Measurements from ENCODE around the gene SLC20A1. TPM values are rescaled to one million over a fixed set of nuclear protein-coding genes. Genes with fewer than 3 reads are reported as not detected.

The SLC20A1 gene
- total RNA-seq, 1 experiment from 2014 or later = 32.8 TPM

GRCh38 chr2:112641701-112642100 lies 4.0 kb upstream of the SLC20A1 start:
- in situ Hi-C loops (cut with HindIII; ENCODE audit: low pct_unique_long_range_greater_than_20kb, low sequenced_read_pairs) = no loop called here

GRCh38 chr2:112642561-112642960 lies 3.2 kb upstream of the SLC20A1 start:
- in situ Hi-C loops (cut with HindIII; ENCODE audit: low pct_unique_long_range_greater_than_20kb, low sequenced_read_pairs) = no loop called here
- no peak for DNase-seq (ENCODE audit: low read depth, low spot score)

More at GRCh38 chr2:112641701-112642100, 4.0 kb upstream of the SLC20A1 start:
- no peak for DNase-seq (ENCODE audit: low read depth, low spot score)

DNA sequence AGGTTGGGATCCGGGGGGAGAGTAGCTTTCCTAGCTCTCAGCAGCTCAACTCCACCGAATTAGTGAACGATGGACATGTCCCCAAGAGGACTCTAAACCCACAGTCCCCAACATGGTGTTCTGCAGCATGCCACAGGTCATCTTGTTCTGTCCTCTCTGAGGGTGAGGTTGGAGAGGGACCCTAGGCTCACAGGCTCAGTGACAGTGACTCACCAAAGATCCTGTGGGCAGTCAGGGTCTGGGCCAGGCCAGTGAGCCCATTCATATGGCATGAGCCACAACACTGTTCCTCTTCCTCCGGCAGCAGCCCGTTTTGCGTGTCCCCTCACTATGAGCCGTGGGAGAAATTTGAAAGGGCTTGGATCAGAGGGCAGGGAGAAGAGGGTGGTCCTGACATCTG lies 2.8 kb upstream of the SLC20A1 start:
- no peak for DNase-seq (ENCODE audit: low read depth, low spot score)
- in situ Hi-C loops (cut with HindIII; ENCODE audit: low pct_unique_long_range_greater_than_20kb, low sequenced_read_pairs) = no loop called here

DNA sequence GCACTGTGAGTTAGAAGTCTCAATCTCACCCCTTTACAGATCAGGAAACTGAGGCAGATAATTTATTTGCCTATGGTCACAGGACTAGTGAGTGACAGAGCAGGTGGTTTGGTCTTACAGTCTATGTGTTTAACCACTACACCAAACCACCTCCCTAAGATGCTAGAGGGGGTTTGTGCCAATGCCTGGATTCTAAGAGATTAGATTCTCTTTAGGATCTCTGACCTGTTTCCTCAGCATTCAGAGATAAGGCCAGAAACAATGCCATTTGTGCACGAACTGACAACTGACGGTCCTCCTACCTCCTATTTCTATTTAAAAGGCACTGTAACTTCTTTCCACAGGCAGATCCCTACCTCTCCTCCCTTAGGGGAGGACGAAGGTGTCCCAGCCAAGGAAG lies 2.3 kb upstream of the SLC20A1 start:
- in situ Hi-C loops (cut with HindIII; ENCODE audit: low pct_unique_long_range_greater_than_20kb, low sequenced_read_pairs) = no loop called here
- no peak for DNase-seq (ENCODE audit: low read depth, low spot score)

GRCh38 chr2:112644155-112644932 lies 1.4 kb upstream of the SLC20A1 start:
- in situ Hi-C loops (cut with HindIII; ENCODE audit: low pct_unique_long_range_greater_than_20kb, low sequenced_read_pairs) = no loop called here
- DNase-seq (ENCODE audit: low read depth, low spot score) = no peak

DNA sequence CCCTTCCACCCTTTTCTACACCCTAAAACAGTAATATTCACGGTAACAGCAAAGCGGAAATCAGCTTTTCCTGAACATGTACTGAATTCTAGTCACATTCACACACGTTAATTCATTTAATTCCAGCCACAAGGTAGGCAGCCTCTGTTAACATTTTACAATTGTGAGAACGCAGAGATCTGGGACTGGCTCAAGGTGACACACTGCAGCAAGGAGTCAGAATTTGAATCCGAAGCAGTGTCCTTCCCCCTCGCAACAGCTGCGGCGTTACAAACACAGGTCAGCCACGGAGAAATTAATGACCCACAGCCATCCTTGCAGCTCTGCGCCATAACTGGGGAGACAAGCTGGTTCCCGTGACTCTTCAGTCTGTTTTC lies 818 bp upstream of the SLC20A1 start:
- DNase-seq (ENCODE audit: low read depth, low spot score) = no peak

GRCh38 chr2:112646102-112646719 lies 472 bp downstream of the SLC20A1 start:
- DNase-seq (ENCODE audit: low read depth, low spot score) = no peak
- in situ Hi-C loops (cut with HindIII; ENCODE audit: low pct_unique_long_range_greater_than_20kb, low sequenced_read_pairs) = no loop called here

More for the DNA sequence above, 818 bp upstream of the SLC20A1 start:
- in situ Hi-C loops (cut with HindIII; ENCODE audit: low pct_unique_long_range_greater_than_20kb, low sequenced_read_pairs) = no loop called here

DNA sequence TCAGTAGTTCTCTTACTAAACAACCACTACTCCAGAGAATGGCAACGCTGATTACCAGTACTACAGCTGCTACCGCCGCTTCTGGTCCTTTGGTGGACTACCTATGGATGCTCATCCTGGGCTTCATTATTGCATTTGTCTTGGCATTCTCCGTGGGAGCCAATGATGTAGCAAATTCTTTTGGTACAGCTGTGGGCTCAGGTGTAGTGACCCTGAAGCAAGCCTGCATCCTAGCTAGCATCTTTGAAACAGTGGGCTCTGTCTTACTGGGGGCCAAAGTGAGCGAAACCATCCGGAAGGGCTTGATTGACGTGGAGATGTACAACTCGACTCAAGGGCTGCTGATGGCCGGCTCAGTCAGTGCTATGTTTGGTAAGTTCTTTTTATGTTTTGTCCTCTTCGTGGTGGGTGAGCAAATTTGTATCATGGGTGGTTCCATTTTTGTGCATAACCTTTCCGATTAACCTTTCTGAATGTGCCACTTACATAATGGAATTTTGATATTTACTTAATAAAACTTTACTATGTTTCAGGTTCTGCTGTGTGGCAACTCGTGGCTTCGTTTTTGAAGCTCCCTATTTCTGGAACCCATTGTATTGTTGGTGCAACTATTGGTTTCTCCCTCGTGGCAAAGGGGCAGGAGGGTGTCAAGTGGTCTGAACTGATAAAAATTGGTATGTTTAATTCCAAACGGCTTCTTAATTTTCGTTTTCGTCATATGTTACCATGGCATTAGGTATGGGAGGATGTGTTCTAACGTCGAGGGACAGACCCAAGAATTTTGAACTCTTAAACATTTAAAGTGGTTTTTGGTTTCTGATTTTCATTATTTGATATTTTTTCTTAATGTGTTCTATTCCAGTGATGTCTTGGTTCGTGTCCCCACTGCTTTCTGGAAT lies 1.3 kb downstream of the SLC20A1 start:
- peak; percentile 28 for DNase-seq (ENCODE audit: low read depth, low spot score)

DNA sequence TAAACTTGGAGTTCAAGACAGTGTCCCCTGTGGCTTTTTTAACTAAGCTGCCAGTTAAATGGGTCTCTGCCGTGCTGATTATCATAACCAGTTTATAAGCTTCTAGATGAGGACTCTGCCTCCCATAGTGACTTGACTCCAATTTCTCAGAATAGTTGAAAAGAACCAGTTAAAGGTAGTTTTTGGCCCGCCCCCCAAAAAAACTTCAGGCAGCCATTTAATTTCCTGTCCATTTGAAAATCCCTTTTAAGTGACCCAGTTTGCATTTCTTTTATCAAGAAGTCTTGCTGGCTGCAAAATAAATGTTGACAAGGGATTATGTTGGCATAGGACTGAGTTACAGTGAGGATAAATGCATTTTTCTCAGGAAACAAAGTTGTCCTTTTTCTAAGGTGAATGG lies 2.3 kb downstream of the SLC20A1 start:
- in situ Hi-C loops (cut with HindIII; ENCODE audit: low pct_unique_long_range_greater_than_20kb, low sequenced_read_pairs) = no loop called here
- no peak for DNase-seq (ENCODE audit: low read depth, low spot score)

More for the DNA sequence above, 1.3 kb downstream of the SLC20A1 start:
- in situ Hi-C loops (cut with HindIII; ENCODE audit: low pct_unique_long_range_greater_than_20kb, low sequenced_read_pairs) = no loop called here

GRCh38 chr2:112656679-112657078 lies 10.9 kb downstream of the SLC20A1 start:
- in situ Hi-C loops (cut with HindIII; ENCODE audit: low pct_unique_long_range_greater_than_20kb, low sequenced_read_pairs) = no loop called here
- DNase-seq (ENCODE audit: low read depth, low spot score) = no peak

DNA sequence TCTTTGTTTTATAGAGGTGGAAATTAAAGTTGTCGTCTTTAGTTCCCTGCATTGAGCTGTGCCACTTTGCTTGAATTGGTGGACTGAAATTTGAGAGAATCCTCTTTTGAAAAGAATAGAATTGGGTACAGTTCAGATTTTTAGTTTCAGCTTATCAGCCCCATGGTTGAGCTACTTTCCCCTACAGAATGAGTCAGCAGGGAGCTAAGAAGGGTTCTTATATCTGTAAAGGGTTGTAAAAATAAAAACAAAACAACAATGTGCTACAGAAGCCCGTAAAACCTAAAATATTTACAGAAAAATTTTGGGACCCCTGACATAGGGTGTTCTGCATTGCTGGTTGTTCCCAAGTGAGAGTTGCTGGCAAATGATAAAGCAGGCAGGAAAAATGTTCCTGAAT lies 12.6 kb downstream of the SLC20A1 start:
- in situ Hi-C loops (cut with HindIII; ENCODE audit: low pct_unique_long_range_greater_than_20kb, low sequenced_read_pairs) = no loop called here
- DNase-seq (ENCODE audit: low read depth, low spot score) = no peak

- in situ Hi-C loops (cut with HindIII; ENCODE audit: low pct_unique_long_range_greater_than_20kb, low sequenced_read_pairs) = no loop called here
- peak; percentile 13 for DNase-seq (ENCODE audit: low read depth, low spot score)
Observed at GRCh38 chr2:112658839-112659667, 13.3 kb downstream of the SLC20A1 start.

DNA sequence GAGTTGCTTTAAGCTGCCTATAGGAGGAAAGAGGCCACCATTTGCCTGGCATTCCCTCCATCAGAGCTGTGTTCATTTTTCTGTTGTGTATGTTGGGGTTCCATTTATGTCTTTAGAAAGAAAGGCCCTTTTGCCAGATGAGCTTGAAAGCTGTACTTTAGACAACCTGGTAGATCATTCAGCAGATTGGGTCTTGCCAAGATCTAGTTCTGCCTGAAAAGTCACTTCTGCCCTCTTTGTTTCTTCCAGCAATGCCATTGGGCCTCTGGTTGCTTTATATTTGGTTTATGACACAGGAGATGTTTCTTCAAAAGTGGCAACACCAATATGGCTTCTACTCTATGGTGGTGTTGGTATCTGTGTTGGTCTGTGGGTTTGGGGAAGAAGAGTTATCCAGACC lies 14.4 kb downstream of the SLC20A1 start:
- in situ Hi-C loops (cut with HindIII; ENCODE audit: low pct_unique_long_range_greater_than_20kb, low sequenced_read_pairs) = no loop called here
- DNase-seq (ENCODE audit: low read depth, low spot score) = no peak

DNA sequence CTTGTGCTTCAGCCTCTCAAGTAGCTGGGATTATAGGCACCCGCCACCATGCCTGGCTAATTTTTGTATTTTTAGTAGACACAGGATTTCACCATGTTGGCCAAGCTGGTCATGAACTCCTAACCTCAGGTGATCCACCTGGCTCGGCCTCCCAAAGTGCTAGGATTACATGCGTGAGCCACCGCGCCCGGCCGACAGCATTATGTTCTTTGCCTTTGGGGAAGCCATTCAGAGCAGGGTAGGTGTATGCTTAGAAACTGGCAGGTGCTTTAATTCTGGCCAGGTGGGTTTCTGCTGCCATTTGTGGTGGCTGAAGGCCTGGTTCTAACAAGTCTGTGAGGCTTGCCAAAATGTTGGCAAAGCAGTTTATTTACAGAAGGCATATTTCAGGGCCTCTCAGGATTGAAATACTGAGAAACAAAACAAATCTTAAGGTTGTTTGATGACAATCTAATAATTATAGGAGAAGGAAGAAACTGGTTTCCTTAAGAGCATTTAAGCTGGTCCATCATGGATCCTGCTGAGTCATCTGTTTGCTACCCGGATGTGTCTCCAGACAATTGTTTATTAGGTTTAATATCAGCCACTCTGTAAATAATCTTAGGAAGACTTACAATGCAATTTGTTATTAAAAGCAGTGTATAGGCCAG lies 16.0 kb downstream of the SLC20A1 start:
- no peak for DNase-seq (ENCODE audit: low read depth, low spot score)
- in situ Hi-C loops (cut with HindIII; ENCODE audit: low pct_unique_long_range_greater_than_20kb, low sequenced_read_pairs) = no loop called here

DNA sequence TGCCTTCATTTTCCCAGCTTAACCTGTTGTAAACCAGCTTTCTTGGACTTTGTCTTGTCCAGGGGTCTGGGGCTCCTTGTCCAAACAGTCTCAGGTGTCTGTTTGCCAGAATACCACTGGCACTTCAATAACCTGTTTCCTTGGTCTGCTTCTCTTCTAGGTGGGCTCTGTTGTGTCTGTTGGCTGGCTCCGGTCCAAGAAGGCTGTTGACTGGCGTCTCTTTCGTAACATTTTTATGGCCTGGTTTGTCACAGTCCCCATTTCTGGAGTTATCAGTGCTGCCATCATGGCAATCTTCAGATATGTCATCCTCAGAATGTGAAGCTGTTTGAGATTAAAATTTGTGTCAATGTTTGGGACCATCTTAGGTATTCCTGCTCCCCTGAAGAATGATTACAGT lies 17.0 kb downstream of the SLC20A1 start:
- in situ Hi-C loops (cut with HindIII; ENCODE audit: low pct_unique_long_range_greater_than_20kb, low sequenced_read_pairs) = no loop called here
- DNase-seq (ENCODE audit: low read depth, low spot score) = no peak

DNA sequence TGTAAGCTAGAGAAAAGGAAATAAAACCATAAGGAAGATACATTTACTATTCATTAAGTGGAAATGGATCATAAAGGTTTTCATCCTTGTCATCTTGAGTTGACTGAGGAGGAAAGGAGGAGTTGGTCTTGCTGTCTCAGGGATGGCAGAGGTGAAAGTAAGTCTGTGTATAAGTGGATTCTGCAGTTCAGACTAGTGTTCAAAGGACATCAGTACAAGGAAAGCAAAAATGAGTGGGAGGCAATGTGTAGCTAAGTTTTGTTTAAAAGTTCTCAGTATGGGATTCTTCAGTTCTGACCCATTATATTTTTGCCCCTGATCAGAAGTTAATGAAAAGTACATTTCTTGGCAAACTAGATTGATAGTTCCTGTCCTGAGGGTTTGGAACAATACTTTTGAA lies 18.9 kb downstream of the SLC20A1 start:
- no peak for DNase-seq (ENCODE audit: low read depth, low spot score)

DNA sequence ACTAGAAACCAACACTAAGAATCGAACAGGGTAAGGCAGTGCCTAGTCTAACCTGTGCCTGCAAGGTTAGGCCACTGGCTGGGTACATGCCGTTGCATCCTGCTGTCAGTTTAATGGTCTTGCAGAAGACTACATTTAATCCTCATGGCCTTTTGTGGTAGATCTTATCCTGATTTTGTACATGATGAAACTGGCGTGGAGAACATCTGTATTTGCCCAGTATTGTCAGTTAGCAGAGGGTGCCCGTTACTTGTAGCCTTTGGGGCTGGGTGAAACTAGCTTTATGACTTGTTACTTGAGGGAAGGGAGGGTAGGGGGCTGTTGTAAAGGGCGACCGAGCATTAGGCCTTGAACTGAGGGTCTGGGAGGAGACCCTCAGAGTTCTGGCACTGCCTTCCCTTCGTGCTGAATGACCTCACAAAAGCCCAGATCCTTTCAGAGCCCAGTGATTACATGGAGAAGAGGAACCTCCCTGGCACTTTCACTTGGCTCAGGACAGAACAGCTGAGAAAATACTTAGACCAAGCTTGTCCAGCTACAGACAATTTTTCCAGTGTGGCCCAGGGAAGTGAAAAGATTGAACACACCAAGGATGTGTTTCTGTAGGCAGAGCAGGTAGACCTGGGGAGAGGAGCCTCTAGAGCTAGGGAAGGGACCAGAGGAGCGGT lies 19.5 kb downstream of the SLC20A1 start:
- no peak for DNase-seq (ENCODE audit: low read depth, low spot score)
- in situ Hi-C loops (cut with HindIII; ENCODE audit: low pct_unique_long_range_greater_than_20kb, low sequenced_read_pairs) = no loop called here

More for the DNA sequence above, 18.9 kb downstream of the SLC20A1 start:
- in situ Hi-C loops (cut with HindIII; ENCODE audit: low pct_unique_long_range_greater_than_20kb, low sequenced_read_pairs) = no loop called here

Measured in SK-MEL-5 (cell line).